ENCODE results near the gene ZNF845.
"Not testable (repeated sequence)": the region's sequence is repeated elsewhere in the genome, so short reads cannot be mapped to it uniquely, and the experiment has no call there.

Gene ZNF845

DNA sequence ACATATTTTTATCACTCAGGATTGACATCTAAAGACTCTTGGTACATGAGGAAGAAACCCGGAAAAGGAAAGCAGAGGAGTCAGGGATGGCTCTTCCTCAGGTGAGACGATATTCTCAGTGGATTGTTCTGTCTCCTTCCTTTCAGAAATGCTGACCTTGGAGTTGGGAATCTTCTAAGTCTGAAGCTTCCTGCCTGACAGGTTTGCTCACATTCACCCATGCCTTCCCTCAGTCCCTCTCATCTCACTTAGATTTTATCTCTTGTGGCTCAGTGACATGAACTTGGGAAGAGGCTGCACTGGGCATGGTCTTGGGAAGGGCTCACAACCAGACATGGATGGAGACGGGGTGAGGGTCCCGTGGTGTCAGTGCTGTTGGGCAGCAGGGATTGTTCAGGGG lies 38.6 kb downstream of the ZNF845 start:
- no peak for DNase-seq
- intact Hi-C loops (cut with DNase I), result no loop called here

DNA sequence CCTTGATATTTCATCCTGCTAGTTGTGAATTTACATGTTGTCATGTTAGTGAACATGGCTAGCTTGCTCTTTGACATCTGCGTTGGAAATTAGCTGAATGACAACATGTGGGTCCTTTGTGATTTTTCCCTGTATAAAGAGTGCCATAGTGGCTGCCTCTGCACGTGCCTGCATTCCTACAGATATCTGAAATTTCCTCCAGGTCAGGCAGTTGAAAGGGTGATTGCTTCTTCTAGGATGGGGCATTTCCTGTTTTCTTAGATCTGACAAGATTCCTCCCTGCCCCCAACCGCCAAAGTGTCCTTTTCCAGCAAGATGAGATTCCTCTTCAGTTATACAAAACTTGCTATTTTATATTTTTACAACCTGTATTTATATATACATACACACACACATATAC lies 40.7 kb downstream of the ZNF845 start:
- no peak for DNase-seq
- intact Hi-C loops (cut with DNase I), result no loop called here

DNA sequence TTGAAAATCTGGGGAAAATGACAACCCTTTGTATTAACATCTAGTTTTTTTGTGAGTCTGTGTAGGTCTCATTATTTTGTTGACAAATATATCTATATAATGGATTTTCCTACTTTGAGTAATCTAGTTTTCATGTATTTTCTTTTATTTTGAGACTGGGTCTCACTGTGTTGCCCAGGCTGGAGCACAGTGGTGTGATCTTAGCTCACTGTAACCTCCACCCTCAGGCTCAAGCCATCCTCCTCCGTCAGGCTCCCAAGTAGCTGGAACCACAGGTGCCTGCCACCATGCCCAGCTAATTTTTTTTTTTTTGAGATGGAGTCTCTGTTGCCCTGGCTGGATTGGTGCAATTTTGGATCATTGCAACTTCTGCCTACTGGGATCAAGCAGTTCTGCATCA lies 41.2 kb downstream of the ZNF845 start:
- intact Hi-C loops (cut with DNase I), result no loop called here
- DNase-seq, result no peak

DNA sequence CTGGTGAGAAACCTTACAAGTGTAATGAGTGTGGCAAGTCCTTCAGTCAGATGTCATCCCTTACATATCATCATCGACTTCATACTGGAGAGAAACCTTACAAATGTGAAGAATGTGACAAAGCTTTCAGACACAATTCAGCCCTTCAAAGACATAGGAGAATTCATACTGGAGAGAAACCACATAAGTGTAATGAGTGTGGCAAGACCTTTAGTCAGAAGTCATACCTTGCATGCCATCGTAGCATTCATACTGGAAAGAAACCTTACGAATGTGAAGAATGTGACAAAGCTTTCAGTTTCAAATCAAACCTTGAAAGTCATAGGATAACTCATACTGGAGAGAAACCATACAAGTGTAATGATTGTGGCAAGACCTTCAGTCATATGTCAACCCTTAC lies 47.8 kb downstream of the ZNF845 start:
- no peak for DNase-seq
- intact Hi-C loops (cut with DNase I), result no loop called here

DNA sequence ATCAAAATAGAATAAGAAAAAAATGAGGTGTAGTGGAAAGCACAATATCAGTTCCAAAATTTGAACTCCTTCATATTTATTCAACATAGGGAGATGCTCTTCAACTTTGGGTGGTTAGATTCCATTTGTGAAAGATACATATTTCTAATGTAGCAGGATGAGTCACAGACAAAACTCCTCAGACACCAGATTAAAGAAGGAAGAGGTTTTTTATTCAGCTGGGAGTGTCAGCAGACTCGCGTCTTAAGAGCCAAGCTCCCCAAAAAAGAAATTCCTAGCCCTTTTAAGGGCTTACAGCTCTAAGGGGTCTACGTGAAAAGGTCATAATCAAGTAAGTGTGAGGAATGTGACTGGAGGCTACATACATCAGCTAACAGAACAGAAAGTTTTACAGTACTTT lies 54.6 kb downstream of the ZNF845 start:
- intact Hi-C loops (cut with DNase I), result no loop called here
- no peak for DNase-seq

DNA sequence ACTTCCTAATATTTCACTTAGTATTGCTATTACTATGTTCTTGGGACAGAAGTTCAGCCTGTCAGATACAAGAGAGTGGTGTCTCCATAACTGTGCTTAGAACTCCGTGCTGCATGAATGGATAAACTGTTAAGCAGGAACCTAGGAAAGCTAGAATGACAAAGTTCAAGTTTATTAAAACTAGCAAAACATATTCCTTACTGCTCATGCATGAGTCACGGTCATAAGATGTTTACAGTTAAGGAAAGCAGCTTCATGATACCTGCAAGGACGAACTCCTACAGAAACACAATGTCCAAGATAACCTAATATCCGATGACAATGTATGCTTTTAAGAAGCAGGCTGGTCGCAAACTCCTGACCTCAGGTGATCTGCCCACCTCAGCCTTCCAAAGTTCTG lies 55.4 kb downstream of the ZNF845 start:
- DNase-seq, result no peak
- intact Hi-C loops (cut with DNase I), result no loop called here

DNA sequence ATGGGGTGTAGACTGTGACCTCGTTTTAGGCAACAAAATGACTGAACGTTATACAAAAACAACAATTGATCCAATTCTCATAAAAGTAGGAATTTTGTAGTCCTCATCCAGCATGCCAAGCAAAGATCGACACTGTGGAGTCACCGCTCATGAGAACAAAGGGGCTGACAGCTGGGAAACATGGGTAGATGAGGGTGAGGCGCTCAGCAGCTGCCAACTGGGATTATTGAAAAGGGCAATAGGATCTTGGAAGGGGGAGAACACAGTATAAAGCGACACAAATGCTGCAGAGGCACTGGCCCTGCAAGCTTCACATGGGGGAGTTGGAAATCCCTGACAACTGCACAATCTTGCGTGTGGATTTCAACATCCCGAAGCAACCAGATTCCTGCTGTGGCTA lies 56.0 kb downstream of the ZNF845 start:
- intact Hi-C loops (cut with DNase I), result no loop called here
- DNase-seq, result no peak

DNA sequence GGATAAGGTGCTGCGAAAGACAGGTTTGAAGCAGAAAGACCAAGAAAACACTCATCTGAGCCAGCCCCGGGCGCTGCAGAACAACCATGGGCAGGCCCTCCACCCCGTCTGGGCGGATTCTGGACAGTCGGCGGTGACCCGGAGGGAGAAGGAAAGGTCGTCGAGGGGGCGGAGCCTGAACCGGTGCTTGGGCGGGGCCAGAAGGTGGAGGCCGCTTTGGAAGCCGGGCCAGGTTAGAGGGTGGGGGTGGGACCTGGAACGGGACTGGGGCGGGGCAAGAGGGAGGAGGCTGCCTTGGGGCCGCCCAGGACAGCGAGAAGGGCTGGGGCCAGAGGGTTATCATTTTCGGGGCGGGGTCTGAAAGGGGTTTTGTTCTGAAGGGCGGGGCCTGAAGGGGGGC lies 56.4 kb downstream of the ZNF845 start:
- intact Hi-C loops (cut with DNase I), result no loop called here
- DNase-seq, result peak in 38 of 42 donors; percentile 4 to 76 (median 33)

DNA sequence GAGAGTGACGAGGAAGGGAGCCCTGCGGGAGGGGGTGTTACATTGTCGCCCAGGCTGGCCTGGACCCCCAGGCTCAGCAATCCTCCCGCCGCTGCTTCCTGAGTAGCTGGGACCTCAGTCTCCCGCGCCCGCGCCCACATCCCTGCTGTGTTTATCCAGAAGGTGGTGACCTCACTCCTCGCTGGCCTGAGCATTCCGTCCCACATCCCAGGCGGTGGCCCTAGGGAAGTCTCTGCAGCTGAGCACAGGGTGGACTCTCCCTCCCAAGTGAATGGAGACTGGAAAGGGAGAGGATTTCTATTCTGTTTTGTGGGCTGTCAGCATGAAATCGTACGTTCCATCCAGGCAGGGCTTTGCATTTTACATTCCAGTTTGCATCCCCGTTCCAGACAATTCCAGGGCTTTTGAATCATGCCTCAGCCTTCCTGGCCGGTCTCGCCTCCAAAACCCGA lies 61.0 kb downstream of the ZNF845 start:
- intact Hi-C loops (cut with DNase I), result no loop called here
- peak in 41 of 42 donors; percentile 5 to 69 (median 32) for DNase-seq

DNA sequence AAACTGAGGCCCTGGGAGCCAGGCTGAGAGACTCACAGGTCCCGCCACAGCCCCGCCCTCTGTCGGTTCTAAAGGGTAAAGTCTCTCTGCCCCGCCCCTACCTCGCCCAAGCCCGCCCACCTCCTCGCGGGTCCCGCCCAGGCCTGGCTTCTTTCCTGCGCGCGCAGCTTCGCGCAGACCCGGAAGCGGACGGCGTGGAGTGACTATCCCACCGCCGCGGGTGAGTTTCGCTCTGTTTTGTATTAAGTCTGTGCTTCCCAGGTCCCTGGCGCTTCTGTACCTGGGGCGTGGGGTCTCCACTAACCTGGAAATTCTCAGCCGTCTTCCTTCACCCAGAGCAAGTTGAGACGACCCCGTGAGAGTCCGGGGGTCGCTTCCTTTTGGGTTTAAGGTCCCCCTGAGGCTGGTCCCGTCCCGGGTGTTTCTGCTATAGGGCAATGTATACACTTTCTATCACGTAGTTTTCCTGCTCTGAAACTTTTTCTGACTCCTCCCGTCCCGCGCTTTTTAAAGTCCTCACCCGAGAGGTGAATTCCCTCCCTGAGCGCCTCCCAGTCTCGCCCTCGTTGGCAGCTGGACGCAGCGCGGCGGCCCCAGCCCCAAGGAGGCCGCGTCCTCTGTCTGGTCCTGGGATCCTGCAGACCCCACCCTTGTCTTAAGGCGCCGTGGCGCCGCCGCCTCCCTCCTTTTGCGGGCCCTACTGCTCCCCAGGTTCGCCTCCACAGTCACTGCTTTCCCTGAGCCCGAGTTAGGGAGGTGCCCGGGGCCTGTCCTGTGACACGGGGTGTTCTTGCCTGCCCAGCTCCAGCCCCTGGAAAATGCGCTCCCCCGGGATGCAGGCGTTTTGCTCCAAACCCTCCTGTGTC lies 61.7 kb downstream of the ZNF845 start, which contains the start of gene ZNF765:
TSS of gene ZNF765 (plus strand) at position 176 of the 866 bp plus-strand sequence. CDS start 2,867 bp downstream, outside the sequence.
- peak; percentile 89 to 98 (median 95) for DNase-seq
- intact Hi-C loops (cut with DNase I), result no loop called here

DNA sequence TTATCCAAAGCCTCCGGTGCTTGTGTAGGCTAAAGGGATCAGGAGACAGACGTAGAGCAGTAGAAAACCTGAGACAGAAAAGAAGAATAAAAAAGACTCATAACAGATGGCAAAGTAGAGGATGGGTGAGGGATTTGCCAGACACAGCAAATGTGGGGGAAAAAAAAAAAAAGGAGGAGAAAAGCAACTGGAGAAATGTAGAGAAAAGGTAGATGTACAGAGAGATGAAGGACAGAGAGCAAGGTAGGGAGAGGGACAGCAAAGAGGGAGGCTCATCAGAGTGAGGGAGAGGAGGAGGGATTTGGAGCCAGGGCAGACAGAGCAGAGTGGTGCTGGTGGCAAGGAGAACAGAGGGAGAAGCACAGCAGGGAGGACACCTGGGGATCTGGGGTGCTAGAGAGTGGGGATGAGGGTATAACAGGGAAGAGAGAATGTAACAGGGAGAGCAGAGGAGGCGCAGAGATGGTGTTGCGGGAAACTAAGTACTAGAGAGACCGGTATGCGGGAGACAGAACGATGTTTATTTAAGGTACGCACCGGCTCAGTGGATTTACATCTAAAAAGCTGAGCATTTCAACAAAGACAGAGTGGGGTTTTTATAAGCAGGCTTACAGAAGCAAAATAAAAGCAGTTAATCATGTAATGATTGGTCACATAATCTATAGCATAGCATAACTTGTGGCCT lies 62.4 kb downstream of the ZNF845 start:
- intact Hi-C loops (cut with DNase I); DNase-seq: not testable (repeated sequence)

DNA sequence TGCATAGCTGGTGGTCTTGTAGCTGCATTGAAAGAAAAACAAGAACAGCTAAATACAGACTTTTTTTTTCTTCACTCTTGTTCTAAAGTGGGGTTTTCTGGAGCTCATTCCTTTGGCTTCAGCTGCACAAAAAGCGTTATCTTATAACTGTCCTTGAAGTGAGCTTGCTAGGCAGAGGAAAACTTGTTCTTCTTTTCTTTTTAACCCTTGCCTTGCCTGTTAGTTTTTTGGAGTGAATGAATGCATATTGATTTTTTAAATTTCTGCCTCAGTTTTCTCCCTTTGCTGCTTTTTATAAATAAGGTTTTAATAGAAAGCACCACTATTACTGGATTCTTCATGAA lies 62.9 kb downstream of the ZNF845 start:
- DNase-seq, result no peak
- intact Hi-C loops (cut with DNase I), result no loop called here

DNA sequence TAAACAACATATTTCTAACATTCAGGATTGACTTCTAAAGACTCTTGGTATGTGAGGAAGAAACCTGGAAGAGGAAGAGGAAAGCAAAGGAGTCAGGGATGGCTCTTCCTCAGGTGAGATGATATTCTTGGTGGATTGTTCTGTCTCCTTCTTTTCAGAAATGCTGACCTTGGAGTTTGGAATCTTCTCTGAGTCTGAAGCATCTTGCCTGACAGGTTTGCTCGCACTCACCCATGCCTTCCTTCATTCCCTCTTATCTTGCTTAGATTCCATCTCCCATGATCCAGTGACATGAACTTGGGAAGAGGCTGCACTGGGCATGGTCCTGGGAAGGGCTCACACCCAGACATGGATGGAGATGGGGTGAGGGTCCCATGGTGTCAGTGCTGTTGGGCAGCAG lies 64.4 kb downstream of the ZNF845 start:
- intact Hi-C loops (cut with DNase I); DNase-seq: not testable (repeated sequence)

Data from head of caudate nucleus (tissue), 42 donors.